Daoy (cell line): ENCODE measurements around the gene LGALS16. TPM values are rescaled to one million over a fixed set of nuclear protein-coding genes. Genes with fewer than 3 reads are reported as not detected.
"Not testable (repeated sequence)": the region's sequence is repeated elsewhere in the genome, so short reads cannot be mapped to it uniquely, and the experiment has no call there.

Experiments used
- DNase-seq: peaks from one replicate; pipeline ENCODE4 v3.0.0-alpha.2; 2015; ENCODE audit warnings: low read depth
- total RNA-seq: library from RNA; depleted of rRNA; stranded (reverse); fragments of >200 nt; shearing (Covaris generic); gene quantifications from 2 replicates; pipeline ENCODE4 v1.2.3, GENCODE V29; 2014; rRNA removed

Gene LGALS16, protein sequence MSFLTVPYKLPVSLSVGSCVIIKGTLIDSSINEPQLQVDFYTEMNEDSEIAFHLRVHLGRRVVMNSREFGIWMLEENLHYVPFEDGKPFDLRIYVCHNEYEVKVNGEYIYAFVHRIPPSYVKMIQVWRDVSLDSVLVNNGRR
- total RNA-seq = not detected in 2 replicates

GRCh38 chr19:39655613-39656012 lies at the start of gene LGALS16:
Gene LGALS16 (plus strand): TSS chr19:39655913. CDS start chr19:39655962, 49 bp downstream.
- no peak for DNase-seq

DNA sequence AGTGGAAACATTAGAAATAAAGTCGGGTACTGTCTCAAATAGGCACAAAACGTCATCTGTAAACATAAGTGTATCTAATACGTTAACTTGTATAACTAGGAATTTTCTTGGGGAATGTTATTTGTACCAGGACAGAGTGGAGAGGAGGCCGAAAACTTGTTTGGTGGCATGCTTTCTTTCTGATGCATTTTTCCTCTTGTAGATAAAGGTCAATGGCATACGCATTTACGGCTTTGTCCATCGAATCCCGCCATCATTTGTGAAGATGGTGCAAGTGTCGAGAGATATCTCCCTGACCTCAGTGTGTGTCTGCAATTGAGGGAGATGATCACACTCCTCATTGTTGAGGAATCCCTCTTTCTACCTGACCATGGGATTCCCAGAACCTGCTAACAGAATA lies 48.7 kb upstream of the LGALS16 start:
- no peak for DNase-seq

- no peak for DNase-seq
Observed at GRCh38 chr19:39607561-39607960, 48.2 kb upstream of the LGALS16 start.

DNA sequence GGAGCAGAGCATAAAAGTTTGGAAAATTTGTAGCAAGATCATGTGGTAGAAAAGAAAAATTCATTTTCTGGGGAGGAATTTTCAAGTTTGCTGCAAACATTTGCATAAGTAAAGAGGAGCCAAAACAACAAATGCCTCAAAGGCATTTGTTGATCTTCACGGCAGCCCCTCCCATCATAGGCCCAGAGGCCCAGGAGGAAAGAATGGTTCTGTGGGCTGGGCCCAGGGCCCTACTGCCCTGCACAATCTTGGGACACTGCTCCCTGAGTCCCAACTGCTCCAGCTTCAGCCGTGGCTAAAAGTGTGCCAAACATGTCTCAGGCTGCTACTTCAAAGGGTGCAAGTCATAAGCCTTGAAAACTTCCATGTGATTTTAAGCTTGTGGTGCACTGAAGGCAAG lies 42.1 kb upstream of the LGALS16 start:
- no peak for DNase-seq

- no peak for DNase-seq
Observed at GRCh38 chr19:39617745-39618144, 38.0 kb upstream of the LGALS16 start.

DNA sequence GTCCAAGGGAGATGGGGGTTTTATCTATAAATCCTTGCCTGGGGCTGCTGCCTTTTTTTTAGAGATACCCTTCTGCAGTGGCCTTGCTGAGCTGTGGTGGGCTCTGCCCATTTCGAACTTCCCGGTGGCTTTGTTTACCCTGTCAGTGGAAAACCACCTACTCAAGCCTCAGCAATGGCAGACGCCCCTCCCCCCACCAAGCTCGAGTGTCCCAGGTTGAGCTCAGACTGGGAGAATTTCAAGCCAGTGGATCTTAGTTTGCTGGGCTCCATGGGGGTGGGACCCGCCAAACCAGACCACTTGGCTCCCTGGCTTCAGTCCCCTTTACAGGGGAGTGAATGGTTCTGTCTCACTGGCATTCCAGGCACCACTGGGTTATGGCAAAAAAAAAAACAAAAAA lies 31.8 kb upstream of the LGALS16 start:
- no peak for DNase-seq

- peak; percentile 17 for DNase-seq
Observed at GRCh38 chr19:39627631-39628030, 28.1 kb upstream of the LGALS16 start.

- no peak for DNase-seq
Observed at GRCh38 chr19:39631178-39631577, 24.5 kb upstream of the LGALS16 start.

DNA sequence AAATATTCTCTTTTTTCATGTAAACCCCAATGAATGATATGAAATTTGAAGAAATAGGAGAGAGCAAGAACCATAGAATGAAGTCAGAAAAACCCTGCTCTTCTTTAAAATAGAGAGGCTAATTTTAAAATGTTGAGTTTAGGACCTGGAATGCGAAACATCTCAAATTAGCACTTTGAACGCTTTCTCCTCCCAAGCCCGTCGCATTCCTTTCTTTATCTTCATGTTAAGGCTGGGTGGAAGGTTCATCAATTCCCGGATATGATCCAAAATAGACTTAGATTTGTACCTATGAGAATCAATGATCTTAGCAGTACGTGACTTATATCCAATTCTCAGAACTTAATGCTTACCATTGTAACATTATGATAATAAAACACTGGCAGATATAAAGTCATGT lies 24.1 kb upstream of the LGALS16 start:
- DNase-seq = no peak

DNA sequence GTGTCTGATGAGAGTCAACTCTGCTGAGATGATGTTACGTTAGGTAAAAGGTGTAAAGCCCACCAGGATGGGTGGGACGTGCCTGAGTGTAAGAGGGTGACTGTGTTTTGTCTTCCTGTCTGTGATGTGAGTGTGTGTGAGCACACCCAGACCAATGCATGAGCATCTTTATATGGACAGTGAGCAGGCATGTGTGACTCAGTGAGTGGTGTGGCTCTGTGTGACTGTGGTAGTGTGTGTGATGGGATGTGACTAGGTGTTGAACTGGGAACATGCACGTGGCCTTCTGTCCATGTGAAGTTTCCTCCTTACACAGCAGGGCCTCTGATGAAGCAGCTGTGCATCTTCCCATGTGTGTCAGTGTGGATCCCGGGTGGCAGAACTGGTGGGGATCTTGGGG lies 17.8 kb upstream of the LGALS16 start:
- peak; percentile 35 for DNase-seq

GRCh38 chr19:39641773-39642172 lies 13.9 kb upstream of the LGALS16 start:
- no peak for DNase-seq

- DNase-seq = no peak
Observed at GRCh38 chr19:39643591-39643990, 12.1 kb upstream of the LGALS16 start.

DNA sequence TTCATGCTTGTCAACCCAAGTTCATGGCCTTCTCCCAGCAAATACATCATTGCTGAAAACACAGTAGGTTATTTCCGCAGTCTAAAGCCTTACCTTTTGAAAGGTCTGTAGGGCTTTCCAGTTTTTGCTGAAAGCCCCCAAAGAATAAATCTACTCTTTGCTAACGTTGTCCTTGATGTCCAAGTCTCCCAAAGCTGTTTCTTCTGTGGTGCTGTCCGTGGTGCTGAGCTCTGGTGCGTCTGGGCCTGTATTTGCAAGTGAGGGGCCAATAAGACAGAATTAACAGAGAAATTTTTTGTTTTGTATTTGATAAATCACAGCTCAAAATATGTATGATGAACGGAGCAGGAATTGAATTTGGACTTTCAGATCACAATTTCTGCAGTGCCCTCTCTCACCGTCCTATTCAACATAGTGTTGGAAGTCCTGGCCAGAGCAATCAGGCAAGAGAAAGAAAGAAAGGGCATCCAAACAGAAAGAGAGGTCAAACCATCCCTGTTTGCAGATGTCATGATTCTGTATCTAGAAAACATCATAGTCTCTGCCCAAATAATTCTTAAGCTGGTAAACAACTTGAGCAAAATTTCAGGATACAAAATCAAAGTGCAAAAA lies 9.8 kb upstream of the LGALS16 start:
- DNase-seq = no peak

DNA sequence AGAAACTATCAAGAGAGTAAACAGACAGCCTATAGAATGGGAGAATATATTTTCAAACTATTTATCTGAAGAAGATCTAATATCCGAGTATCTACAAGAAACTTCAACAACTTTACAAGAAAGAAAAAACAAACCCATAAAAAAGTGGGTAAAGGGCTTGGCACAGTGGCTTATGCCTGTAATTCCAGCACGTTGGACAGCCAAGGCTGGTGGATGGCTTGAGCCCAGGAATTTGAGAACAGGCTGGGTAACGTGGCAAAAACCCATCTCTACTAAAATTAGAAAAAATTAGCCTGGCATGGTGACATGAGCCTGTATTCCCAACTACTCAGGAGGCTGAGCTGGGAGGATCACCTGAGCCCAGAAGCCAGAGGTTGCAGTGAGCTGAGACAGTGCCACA lies 7.8 kb upstream of the LGALS16 start:
- no peak for DNase-seq

DNA sequence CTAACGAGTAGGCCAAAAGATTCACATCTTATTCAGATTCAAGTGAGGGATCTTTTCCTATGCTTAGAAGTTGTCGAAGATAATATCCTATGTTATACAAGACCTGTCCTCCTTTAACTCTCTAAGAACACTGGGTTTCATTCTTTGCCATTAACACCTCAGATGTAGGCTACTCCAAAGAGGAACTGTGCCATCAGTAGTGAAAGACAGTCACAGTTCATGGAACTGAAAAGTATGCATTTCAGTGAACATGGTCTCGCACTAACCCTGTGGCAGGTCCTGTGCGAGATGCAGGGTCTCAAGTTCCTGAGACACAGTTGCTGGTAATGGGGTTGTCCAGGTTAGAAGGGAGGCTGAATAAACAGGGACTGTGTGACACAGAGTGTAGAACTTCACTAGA lies 4.1 kb downstream of the LGALS16 start:
- no peak for DNase-seq

DNA sequence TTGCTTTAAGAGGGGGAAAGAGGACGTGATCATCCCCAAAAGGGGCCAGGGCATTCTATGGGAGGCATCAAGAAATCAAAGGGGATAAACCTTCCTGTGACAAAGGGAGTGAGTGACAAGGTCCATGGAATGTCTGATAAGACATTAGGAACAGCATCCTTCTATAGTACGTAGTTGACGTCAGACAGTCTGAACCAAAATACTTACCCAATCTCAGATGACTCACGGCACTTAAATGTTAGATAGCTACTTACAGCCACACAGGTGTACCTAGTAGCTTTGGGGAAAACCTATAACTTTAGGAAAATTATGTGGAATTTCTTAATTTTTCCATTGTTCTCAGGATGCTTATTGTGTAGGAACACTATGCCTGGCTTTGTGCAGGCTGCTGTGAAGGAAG lies 4.9 kb downstream of the LGALS16 start:
- no peak for DNase-seq

DNA sequence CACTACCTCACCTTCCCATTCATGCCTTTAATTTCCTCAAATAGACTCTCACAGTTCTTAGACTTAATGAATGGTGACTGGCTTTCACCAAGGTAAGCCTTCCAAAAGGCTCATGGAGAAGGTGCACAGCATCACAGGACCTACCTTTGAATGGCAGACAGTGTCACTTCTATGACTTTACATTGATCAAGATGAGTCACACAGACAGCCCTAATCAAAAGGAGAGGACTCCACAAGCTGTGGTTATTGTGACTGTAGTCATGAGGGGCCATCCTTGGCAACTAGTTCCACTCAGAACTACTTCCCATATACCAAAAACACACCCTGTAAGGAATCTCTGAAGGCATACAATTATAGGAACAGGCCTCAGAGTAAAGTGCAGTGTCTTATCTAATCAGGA lies 5.9 kb downstream of the LGALS16 start:
- no peak for DNase-seq

- not testable (repeated sequence) for DNase-seq
Observed at GRCh38 chr19:39669860-39670259, 14.1 kb downstream of the LGALS16 start.

DNA sequence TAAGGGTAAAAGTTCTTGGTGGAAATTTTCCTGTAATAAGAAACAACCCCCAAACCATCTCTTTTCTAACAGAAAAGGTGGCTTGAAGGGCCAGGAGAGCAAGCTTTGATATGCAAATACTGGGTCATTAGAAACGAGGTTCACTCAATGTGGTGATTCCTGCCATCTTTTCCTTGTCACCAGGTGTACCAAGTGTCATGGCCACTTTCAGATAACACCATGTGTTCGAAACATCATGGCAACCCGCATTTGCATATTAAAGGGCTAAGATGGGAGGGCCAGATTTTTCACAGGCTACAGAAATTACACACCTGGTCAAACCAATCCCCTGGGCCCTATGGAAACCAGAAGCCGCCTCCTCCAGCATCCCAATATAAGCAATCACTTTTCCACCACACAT lies 15.3 kb downstream of the LGALS16 start:
- no peak for DNase-seq

DNA sequence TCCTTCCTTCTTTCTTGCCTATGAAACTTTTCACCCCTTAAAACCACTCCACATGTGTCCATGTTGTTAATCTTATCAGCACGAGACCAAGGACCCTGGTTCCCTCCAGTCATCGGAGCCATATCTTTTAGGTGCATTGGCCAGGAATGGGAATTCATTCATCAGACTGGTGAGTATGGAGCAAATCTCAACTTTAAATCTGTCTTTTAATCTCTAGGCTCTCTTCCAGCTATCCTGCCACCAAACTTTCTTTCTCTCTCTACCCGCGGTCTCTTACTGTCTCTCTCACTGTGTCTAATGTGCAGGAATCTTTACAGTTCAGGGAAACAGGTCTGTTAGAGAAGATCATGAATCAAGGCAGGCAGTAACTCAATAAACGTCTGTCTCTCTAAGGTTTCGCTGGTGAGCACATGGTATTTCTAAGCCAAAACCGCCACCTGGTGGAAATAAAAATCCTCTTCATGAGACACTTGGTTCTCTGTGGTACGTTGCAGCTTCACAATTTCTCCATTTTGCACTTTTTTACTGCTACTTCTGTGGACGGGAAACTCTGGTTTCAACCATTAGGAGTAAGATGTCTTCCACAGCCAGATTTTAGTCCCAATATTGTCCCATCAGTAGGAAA lies 16.1 kb downstream of the LGALS16 start:
- DNase-seq = peak; percentile 56

GRCh38 chr19:39672473-39672872 lies 16.8 kb downstream of the LGALS16 start:
- DNase-seq = no peak

DNA sequence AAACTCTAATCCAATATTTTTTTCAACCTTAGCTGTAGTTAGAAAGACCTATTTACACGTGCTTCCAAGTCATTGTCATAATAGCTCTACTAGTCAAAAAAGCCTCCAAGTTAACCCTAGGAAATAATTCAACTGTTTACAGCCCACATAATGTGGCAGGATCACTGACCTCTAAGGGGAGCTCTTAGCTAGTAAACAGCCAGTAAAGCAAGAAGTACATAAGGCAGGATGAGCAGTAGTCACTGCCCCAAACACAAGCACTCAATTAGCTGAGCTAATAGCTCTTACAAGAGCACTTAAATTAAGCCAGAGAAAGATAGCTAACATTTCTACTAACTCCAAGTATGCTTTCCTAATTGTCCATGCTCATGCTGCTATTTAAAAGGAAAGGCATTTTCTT lies 18.1 kb downstream of the LGALS16 start:
- not testable (repeated sequence) for DNase-seq

DNA sequence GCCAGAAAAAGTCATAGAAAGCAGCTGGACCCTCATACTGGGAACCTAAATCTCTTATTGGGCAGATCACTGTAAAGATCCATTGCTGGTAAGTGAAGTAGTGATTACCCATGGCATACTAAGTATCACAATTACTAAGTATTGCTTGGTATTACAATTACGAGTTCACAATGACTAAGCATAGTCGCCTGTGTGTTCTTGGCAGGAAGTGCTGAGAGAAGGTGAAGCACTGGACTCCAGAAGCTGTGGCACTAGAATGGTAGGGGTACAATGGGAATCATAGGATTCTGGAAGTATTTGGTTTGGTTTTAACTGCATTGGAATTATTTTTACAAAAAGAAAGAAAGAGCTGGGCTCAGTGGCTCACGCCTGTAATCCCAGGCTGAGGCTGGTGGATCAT lies 20.3 kb downstream of the LGALS16 start:
- DNase-seq = no peak
